Measurements from ENCODE around the gene IL2RG.

DNA sequence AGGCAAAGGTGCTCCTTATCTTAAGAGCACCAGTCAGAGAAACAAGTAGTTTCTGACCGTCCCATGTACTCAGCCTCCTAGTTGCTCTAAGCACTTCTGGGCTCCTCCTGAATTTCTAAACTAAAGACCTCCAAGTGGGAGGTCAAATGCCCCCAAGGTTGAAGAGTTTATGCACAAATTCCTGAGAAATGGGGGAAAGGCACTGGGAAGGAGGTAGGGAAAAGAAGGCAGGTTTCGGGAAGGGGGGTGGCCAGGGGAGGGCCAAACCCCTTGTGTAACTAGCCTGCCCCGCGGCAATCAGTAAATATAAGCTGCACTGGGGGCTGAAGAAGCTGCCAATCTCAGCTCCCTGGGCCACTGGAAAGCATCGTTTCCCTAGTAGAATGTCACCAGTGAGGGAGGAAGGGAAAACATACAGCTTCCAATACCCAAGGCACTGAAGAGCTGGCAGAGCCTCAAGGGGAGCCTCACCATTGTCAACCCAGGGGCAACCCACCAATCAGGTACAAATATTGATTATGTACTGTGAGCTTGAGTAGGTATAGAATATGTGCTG, 12.3 kb downstream of the IL2RG start:
- TF ChIP-seq CTCF (optimal IDR thresholded peaks at IDR 0.05 in 1 of 3, IDR thresholded peaks at IDR 0.05 in 1 of 3, conservative IDR thresholded peaks at IDR 0.05 in 1 of 3; ENCODE audit: extremely low read depth in 1 of 3, insufficient read depth in 2 of 3, low read length in 3 of 3) (no peak), EZH2 (IDR thresholded peaks at IDR 0.05; ENCODE audit: low read length) (no peak)

All from keratinocyte (primary cell).